DND-41 (cell line): ENCODE measurements around the gene GRID2IP.

Experiments used
- ATAC-seq: fragments of 200-7000 bp; cut with Tn5 transposase; 3 replicates; pipeline ENCODE4 v1.9.1; 2021; ENCODE audit warnings: low read depth; ENCODE audit not compliant: insufficient read depth
- DNase-seq: peaks from one replicate; pipeline ENCODE4 v3.0.0-alpha.2; 2020
- H2AFZ ChIP-seq: 2 replicates; pipeline ENCODE4 v1.6.0; 2012; ENCODE audit warnings: low read depth, low read length
- H3K27ac ChIP-seq: 2 replicates; pipeline ENCODE4 v1.5.1; 2012; ENCODE audit warnings: low read length, inconsistent platforms
- H3K27me3 ChIP-seq: fragments of 200-600 bp; sonication (generic); 2 replicates; pipeline ENCODE4 v1.6.0; 2012; ENCODE audit warnings: low read length, mild to moderate bottlenecking, inconsistent platforms; ENCODE audit not compliant: insufficient read depth, poor library complexity
- H3K36me3 ChIP-seq: 2 replicates; pipeline ENCODE4 v1.5.1; 2012; ENCODE audit warnings: low read length, inconsistent platforms; ENCODE audit not compliant: insufficient read depth
- H3K4me1 ChIP-seq: 2 replicates; pipeline ENCODE4 v1.5.1; 2012; ENCODE audit warnings: mild to moderate bottlenecking, low read length; ENCODE audit not compliant: insufficient read depth
- H3K4me2 ChIP-seq: 2 replicates; pipeline ENCODE4 v1.6.0; 2012; ENCODE audit warnings: mild to moderate bottlenecking, moderate library complexity, low read length, inconsistent platforms; ENCODE audit not compliant: insufficient read depth
- H3K4me3 ChIP-seq, 2 experiments: fragments of 200-600 bp in 1 of 2; shearing (Covaris generic) in 1 of 2; 2 replicates each; pipeline ENCODE4 v1.5.1; 2012 to 2016; ENCODE audit warnings: inconsistent platforms in 2 of 2, low read length in 2 of 2, mild to moderate bottlenecking in 2 of 2, low read depth in 1 of 2, moderate library complexity in 1 of 2
- H3K79me2 ChIP-seq: 2 replicates; pipeline ENCODE4 v1.6.0; 2012; ENCODE audit warnings: low read length, inconsistent platforms; ENCODE audit not compliant: insufficient read depth
- H3K9ac ChIP-seq: 2 replicates; pipeline ENCODE4 v1.6.0; 2012; ENCODE audit warnings: low read depth, mild to moderate bottlenecking, inconsistent platforms, low read length, moderate library complexity
- H3K9me3 ChIP-seq: 2 replicates; pipeline ENCODE4 v1.5.1; 2012; ENCODE audit warnings: low read length, moderate library complexity, mild to moderate bottlenecking, inconsistent platforms; ENCODE audit not compliant: insufficient read depth, severe bottlenecking
- H4K20me1 ChIP-seq: 2 replicates; pipeline ENCODE4 v1.6.0; 2012; ENCODE audit warnings: low read length; ENCODE audit not compliant: insufficient read depth
- CTCF ChIP-seq: IDR thresholded peaks from 2 replicates; pipeline ENCODE4 v1.5.1; 2012; ENCODE audit warnings: borderline replicate concordance, low read length, moderate library complexity, mild to moderate bottlenecking; ENCODE audit not compliant: poor library complexity, severe bottlenecking; ENCODE audit errors: extremely low read depth
- EZH2 ChIP-seq: IDR thresholded peaks from 3 replicates; pipeline ENCODE4 v1.6.1; 2012; ENCODE audit warnings: borderline replicate concordance, low read depth, mild to moderate bottlenecking, moderate library complexity, low read length, inconsistent platforms; ENCODE audit not compliant: severe bottlenecking

The GRID2IP gene

GRCh38 chr7:6567886-6568285 is 16.6 kb upstream of the GRID2IP start:
- H3K27me3 ChIP-seq: no peaks in the 10 kb centered on the region
- no peaks in the 10 kb centered on the region for H3K9me3 ChIP-seq
- H3K79me2 ChIP-seq: no peaks in the 10 kb centered on the region
- H3K4me3 ChIP-seq: no peak overlapping the region
- no peaks in the 10 kb centered on the region for H4K20me1 ChIP-seq
- no peak overlapping the region for H2AFZ ChIP-seq
- DNase-seq: no peak
- H3K36me3 ChIP-seq: no peaks in the 10 kb centered on the region
- TF ChIP-seq EZH2: no peak
- no peak for TF ChIP-seq CTCF
- H3K9ac ChIP-seq: no peak overlapping the region
- H3K4me1 ChIP-seq: no peaks in the 10 kb centered on the region
- no peak for ATAC-seq
- H3K27ac ChIP-seq: no peak overlapping the region
- no peak overlapping the region for H3K4me2 ChIP-seq

DNA sequence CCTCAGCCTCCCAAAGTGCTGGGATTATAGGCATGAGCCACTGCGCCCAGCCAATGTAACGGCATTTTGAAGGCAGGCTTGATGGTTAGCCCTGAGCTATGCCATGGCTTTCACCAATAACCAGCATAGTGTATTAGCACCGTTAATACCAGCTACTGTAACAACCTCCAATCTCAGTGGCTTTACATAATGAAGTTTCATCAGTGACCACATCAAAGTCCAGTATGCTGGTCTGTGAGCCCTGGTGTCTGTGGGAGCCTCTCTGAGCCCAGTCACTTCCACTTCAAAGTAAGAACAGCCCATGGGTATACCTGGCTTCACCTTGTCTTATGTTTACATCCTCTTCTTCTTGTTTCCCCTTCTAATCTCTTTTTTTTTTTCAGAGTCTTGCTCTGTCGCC is 14.4 kb upstream of the GRID2IP start:
- Histone ChIP-seq H3K27ac (no peak overlapping the region), H3K9me3 (no peaks in the 10 kb centered on the region), H3K4me2 (no peak overlapping the region), H2AFZ (no peak overlapping the region), H3K27me3 (no peaks in the 10 kb centered on the region), H3K4me3 (no peak overlapping the region), H3K79me2 (no peaks in the 10 kb centered on the region), H3K36me3 (no peaks in the 10 kb centered on the region), H4K20me1 (no peaks in the 10 kb centered on the region), H3K9ac (no peak overlapping the region), H3K4me1 (no peaks in the 10 kb centered on the region)
- DNase-seq (no peak), ATAC-seq (no peak; the same call in 2 of the 3 replicates)
- TF ChIP-seq CTCF: no peak
- no peak for TF ChIP-seq EZH2

DNA sequence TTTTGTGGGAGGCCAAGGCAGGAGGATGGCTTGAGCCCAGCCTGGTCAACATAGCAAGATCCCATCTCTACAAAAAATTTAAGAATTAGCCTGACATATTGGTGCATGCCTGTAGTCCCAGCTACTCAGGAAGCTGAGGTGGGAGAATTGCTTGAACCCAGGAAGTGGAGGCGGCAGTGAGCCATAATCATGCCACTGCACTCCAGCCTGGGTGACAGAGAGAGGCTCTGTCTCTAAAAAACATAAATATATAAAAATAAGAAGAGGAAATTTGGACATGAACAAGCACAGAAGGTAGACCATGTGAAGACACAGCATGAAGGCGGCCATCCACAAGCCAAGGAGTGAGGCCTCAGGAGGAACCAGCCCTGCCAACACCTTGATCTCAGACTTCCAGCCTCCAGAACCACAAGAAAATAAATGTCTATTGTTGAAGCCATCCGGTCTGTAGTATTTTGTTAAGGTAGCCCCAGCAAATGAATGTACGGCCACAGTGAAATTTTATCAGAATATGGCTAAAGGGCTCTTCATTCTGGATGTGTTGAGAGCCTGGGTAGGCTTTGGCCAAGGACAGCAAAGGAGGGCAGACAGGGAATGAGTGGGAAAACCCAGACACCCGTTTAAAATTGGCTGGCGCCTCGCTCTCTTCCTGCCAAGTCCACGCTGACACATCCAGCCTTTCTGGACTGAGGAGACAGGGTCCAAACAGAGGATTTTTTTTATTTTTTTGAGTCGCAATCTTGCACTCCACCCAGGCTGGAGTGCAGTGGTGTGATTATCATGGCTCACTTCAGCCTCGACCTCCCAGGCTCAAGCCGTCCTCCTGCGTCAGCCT is 12.9 kb upstream of the GRID2IP start:
- Histone ChIP-seq H3K4me3 (no peak overlapping the region), H4K20me1 (no peaks in the 10 kb centered on the region), H3K27ac (no peak overlapping the region), H3K27me3 (no peaks in the 10 kb centered on the region), H3K79me2 (no peaks in the 10 kb centered on the region), H3K9me3 (no peaks in the 10 kb centered on the region), H2AFZ (no peak overlapping the region), H3K36me3 (no peaks in the 10 kb centered on the region), H3K4me1 (no peaks in the 10 kb centered on the region), H3K9ac (no peak overlapping the region), H3K4me2 (no peak overlapping the region)
- no peak for DNase-seq
- no peak for ATAC-seq
- TF ChIP-seq CTCF (no peak), EZH2 (no peak)
